Measurements from ENCODE around the gene CCDC47.

The CCDC47 gene

DNA sequence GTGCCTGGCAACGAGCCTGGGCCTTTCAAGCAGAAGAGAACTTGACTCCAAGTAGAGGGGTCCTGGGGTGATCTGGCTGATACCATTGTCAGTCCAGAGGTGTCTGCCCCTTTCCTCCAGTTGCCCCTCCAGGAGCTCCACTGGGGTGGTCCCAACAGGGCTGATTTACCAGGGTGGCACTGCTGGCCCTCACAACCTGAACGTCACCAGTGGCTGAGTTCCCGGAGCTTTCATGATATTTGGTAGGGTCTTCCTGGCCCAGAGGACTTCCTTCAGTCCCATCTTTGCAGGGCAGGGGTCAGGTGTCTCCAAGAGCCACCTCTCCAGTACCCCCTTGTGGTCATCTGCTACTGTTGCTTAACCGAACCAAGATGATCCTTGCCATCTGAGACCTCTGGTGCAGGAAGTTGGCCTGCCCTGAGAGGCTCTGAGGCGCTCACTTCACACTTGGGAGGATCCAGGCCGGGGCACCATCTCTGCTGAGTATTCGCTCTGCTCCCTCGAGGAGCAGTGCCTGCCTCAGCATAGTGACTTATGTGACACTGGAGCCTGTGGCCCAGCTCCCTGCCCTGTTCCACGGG lies 76.9 kb downstream of the CCDC47 start:
- peak; percentile 40 for DNase-seq

DNA sequence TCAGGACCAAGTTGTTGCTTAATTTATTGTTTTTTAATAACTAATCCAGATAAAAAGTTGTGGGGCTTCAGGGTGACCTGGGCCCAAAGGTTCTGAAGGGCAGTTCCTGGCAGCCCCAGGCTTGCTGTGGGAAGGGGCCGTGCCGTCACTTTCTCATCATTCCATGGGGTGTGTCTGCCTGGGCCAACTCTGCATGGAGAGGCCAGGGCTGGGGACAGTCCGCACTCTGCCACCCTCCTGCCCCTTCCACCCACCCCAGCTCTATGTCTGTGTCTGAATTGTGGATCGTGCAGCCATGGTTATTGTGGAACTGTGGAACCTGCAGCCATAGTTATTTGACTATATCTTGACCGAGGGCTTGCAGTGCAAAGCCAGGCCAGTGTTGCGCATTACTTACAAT lies 77.5 kb downstream of the CCDC47 start:
- no peak for DNase-seq
